Kidney glomerular epithelial cell (primary cell): ENCODE results near the gene ZC2HC1B.
"Not testable (repeated sequence)": the region's sequence is repeated elsewhere in the genome, so short reads cannot be mapped to it uniquely, and the experiment has no call there.

Experiments used
- DNase-seq: peaks from one replicate; lab custom pipeline; 2025; lab: John Stamatoyannopoulos, UW

The ZC2HC1B gene, protein sequence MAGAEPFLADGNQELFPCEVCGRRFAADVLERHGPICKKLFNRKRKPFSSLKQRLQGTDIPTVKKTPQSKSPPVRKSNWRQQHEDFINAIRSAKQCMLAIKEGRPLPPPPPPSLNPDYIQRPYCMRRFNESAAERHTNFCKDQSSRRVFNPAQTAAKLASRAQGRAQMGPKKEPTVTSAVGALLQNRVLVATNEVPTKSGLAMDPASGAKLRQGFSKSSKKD

DNA sequence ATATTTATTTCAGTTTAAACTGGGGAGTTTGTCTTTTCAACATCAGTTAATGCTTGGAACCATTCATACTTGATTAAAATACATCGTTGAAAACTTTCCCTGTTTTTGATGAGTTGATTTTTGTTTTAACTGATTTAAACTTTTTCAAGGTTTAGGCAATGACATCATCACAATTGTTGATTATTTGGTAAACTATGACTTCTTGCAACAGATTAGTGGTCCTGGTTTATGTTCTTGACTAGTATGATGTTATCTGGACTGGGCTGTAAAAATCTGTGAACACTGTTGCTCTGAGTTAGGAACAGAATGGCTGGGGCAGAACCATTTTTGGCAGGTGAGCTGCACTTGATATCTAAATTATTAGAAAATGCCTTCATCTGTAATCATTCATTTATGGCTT lies at the start of gene ZC2HC1B:
Gene ZC2HC1B, plus strand, starts transcription at position 241 of the 400 bp plus-strand sequence. Its CDS starts 66 bp downstream, at position 307.
- DNase-seq: no peak

DNA sequence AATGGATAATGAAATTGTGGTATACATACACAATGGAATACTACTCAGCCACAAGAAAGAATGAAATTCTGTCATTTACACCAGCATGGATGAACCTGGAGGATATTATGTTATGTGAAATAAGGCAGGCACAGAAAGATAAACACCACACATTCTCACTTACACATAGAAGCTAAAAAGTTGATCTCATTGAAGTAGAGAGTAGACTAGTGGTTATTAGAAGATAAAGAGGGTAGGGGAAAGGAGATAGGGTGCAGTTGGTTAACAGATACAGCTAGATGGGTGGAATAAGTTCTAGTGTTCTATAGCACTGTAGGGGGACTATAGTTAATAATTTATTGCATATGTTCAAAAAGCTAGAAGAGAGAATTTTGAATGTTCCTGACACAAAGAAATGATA lies 46.7 kb upstream of the ZC2HC1B start:
- no peak for DNase-seq

DNA sequence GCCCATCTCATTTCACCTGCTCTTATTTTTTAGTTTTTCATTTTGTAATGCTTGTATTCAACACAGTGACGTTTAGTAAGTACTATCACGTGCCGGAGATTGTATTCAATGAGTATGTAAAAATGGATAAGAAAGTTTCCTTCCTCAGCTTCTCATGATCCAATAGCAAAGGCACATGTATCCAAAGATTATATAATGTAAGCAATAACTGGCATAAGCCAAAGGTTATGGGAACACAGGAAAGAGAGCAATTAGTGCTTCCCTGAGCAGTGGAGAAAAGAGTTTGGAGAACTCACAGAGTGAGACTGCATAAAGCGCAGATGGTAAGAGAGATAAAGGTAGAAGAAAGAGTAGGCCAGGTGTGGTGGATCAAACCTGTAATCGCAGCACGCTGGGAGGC lies 42.9 kb upstream of the ZC2HC1B start:
- no peak for DNase-seq

DNA sequence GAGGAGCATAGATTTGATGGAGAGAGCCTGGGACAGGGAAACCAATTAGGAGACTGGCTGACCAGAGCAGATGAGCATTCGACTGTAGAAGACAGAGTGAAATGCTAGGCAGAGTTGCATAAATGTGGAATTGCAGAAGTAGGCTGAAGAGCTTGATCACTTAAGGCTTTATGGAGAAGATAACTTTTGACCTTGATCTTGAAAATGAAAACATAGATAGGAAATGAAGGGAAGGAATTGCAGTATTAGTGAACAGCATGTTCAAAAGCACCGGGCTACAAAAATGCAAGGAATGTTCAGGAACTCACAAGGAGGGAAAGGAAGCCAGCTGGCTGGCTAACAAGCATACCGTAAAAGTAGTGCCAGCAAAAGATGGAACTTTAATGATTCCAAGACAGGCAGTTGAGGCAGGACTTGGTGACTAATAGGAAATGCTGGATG lies 41.7 kb upstream of the ZC2HC1B start:
- peak; percentile 7 for DNase-seq

DNA sequence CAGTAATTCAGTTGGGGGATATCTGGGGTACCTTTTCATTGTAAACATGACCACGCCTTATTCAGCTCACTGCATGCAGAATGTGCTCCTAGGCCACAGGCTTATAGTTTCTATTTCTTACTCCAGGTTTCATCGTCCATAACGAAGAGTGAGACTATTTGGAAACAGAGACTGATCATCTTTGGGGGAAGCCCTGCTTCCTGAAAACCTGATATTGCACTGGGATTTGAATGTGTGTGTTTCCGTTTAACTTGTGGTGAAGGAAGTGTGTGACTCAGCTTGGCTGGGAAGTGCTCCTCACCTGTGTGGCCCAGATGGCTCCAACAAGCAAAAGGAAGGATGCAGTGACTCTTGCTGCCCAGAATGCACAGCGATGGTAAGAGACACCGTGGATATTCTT lies 40.7 kb upstream of the ZC2HC1B start:
- DNase-seq: no peak

DNA sequence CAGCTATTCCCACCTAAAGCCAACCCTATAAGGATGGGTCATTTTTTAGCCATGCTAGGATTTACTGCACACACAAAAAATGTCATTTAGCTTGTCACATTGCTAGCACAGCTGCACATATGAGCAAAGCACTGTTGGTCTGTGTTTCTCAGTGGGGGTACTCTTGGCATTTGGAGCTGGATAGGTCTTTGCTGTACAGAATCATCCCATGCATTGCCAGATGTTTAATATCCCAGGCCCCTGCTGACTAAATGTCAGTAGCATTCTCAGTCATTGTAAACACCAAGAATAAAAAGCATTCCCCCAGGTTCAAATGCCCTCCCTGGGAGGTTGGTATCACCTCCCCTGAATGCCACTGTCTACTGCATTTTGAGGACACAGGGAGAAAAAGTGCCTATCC lies 35.7 kb upstream of the ZC2HC1B start:
- DNase-seq: no peak

DNA sequence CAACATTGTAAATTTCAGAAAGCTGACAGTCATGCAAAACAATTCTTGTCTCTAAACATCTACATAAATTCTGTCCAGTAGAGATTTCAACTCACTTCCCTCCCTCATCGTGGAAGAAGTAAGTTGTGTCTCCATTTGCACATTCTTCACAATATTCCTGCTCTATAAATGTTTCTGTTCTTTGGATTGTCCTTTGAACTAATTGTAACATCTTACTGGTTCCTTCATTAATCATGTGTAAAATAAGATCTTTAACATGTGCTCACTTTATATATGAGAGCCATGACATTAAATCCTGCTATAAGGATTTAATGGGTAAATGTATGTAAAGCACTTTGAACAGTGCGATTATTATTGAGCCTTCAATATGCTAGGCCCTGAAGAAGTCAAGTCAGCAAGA lies 28.1 kb upstream of the ZC2HC1B start:
- DNase-seq: no peak

DNA sequence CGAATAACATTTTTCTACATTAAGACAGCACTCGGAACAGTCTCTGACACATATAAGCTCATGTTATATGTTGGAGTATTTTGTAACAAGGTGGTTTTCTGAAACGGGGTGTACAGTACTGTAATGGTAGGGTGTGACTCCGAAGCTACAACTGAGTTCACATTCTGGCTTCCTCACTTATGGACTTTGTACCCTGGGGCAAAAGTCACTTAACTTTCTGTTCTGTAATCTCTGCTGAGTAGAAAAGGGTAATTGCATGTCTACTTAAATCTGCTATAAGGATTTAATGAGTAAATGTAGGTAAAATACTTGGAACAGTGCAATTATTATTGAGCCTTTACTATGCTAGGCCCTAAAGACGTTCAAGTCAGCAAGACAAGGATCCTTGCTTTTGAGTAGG lies 25.9 kb upstream of the ZC2HC1B start:
- DNase-seq: no peak

DNA sequence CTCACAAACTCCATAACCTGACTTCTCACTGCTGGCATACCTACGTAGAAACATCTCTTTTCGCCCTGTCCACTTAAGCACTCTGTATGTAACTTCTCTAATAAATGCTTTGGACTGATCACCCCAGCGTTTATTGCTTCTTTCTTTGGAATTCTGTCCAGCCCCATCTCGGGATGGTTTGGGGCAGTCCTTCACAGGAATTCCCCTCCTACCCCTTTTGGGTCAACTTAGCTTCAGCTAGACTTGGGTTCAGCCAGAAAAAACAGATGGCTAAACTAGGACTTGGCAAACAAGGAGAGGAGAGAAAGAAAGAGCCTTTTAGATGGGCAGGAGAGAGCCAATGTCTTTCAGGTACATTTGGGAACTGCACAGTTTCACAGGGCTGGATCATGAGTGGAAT lies 25.1 kb upstream of the ZC2HC1B start:
- no peak for DNase-seq

DNA sequence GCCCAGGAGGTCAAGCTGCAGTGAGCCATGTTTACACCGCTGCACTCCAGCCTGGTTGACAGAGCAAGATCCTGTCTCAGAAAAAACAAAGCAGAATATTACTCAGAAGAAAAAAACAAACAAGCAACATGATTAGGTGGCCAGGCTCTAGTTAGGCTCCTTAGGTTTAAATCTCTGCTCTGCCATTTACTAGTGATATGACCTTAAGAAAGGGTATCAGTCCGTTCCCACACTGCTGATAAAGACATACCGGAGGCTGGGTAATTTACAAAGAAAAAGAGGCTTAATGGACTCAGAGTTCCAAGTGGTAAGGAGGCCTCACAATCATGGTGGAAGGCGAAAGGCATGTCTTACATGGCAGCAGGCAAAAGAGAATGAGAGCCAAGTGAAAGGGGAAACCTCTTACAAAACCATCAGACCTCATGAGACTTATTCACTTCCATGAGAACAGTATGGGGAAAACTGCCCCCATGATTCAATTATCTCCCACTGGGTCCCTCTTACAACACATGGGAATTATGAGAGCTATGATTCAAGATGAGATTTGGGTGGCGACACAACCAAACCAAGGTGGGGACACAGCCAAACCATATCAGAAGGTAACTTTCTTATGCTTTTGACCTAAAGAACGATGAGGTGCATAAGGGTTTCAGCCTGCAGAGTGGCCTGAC lies 23.5 kb upstream of the ZC2HC1B start:
- DNase-seq: no peak

DNA sequence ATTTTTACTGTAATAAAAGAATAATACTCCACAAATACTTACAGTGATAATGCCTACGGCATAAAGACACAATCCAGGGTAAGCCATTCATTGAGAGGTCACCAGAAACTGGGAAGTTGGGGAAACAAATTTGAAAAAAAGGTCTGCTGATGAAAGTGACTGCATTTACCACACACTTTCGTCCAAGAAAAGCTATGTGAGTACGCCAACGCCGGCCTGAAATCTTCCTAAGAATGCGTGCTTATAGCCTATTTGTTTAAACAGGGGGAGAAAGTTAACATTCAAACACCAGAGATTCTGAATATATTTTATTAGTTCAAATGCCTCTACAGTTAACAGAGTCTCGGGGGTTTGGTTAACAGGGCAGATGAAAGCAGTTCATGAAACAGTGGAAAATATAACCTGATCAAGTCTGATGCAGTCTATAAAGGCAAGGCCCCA lies 21.8 kb upstream of the ZC2HC1B start:
- DNase-seq: peak; percentile 53

DNA sequence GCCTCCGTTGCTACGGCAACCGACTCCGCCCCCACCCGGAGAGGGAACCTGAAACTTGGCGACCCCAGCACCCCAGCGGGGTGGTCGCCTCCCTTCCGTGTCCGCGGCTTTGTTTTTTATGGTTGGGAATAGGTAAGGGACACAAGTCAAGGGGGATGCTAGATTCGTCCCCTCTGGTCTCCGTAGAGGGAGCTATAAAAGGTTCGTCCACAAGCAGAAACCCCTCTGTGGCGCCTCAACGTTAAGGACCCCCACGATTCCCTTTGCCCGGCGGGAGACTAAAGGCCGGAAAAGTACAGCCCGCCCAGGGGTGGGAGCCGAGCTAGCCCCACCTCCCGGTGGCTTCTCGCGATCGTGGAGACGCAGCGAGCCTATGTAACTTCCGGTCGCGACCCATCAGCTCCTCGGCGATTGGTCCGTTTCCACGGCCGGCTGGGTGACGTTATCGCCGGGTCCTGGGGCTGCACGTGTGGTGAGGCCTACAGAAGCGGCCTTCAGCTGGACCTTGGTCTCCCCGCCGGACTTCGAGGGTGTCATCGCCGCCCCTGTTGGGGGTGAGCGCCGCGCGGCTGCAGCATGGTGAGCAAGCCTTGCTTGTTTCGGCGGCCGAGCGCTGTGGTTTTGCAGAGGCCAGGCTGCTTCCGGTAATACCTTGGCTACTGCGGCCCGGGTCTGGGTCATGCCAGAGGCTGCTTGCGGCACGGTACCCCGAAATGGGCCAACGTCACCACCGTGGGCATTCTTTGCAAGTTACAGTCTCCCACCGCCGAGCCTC lies 21.2 kb upstream of the ZC2HC1B start, which contains the start of gene LTV1:
Gene LTV1, plus strand, starts transcription at position 437 of the 775 bp plus-strand sequence. Its CDS starts 140 bp downstream, at position 577.
- DNase-seq: peak; percentile 91

DNA sequence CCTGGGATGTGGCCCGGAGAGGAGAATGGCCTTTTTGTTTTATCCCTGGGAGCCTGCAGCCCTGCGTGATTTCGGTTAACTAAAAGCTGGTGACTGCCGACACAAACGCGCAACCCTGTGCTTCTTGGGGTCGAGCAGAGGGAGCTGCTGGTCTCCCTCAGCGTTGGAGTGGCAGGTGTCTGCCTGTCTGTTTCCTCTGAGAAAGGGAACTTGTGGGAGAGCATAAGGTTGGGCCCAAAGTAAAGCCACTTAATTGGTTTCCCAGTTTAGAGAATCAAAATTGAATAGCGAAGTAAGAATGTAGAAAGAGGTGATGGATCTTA lies 20.6 kb upstream of the ZC2HC1B start:
- no peak for DNase-seq

DNA sequence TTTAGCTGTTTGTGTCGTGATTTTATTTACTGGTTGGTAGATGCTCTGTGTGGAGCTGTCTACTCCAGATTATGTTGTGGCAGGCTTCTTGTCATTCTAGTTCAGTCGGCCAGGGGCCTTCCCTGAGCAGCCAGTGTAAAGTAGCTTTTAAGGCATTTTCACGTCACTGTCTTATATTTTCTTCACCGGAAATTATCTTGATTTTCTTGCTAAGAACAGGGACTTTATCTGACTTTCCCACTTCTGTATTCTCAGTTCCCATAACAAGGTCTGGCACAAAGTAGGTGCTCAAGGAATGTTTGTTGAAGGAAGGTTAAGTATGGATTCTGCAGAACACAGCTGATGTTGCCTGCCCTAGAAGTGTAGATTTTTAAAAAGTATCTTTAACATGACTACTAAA lies 20.3 kb upstream of the ZC2HC1B start:
- DNase-seq: no peak

DNA sequence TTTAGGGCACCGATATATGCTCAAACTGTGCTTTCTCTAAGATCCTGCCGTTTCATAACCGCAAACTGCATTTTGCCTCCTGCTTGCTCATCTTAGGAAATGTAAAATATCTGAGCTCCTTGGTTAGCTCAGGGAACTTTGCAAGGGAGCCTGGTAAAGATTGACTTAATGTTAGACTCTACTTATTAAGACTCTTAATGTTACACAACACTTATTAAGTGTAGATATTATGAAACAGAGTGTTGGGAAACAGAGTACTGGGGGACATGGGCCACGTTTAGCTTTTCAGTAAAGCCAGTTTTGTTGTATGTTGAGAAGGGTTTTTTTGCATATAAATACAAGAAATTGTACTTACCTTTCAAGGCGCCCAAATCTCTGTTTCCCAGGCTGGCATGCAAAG lies 19.2 kb upstream of the ZC2HC1B start:
- no peak for DNase-seq

DNA sequence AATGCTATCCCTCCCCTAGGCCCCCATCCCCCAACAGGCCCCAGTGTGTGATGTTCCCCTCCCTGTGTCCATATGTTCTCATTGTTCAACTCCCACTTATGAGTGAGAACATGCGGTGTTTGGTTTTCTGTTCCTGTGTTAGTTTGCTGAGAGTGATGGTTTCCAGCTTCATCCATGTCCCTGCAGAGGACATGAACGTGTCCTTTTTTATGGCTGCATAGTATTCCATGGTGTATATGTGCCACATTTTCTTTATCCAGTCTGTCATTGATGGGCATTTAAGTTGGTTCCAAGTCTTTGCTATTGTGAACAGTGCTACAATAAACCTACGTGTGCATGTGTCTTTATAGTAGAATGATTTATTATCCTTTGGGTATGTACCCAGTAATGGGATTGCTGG lies 12.6 kb upstream of the ZC2HC1B start:
- DNase-seq: not testable (repeated sequence)

DNA sequence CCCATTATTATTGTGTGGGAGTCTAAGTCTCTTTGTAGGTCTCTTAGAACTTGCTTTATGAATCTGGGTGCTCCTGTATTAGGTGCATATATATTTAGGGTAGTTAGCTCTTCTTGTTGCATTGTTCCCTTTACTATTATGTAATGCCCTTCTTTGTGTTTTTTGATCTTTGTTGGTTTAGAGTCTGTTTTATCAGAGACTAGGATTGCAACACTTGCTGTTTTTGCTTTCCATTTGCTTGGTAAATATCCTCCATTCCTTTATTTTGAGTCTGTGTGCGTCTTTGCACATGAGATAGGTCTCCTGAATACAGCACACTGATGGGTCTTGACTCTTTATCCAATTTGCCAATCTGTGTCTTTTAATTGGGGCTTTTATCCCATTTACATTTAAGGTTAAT lies 9.2 kb upstream of the ZC2HC1B start:
- DNase-seq: not testable (repeated sequence)

DNA sequence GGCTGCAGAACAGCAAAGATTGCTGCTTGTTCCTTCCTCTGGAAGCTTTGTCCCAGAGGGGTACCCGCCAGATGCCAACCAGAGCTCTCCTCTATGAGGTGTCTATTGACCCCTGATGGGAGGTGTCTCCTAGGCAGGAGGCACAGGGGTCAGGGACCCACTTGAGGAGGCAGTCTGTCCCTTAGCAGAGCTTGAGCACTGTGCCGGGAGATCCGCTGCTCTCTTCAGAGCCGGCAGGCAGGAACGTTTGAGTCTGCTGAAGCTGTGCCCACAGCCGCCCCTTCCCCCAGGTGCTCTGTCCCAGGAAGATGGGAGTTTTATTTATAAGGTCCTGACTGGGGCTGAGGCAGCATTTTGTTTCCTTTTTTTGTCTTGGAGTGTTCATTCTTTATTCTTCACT lies 7.5 kb upstream of the ZC2HC1B start:
- DNase-seq: not testable (repeated sequence)

DNA sequence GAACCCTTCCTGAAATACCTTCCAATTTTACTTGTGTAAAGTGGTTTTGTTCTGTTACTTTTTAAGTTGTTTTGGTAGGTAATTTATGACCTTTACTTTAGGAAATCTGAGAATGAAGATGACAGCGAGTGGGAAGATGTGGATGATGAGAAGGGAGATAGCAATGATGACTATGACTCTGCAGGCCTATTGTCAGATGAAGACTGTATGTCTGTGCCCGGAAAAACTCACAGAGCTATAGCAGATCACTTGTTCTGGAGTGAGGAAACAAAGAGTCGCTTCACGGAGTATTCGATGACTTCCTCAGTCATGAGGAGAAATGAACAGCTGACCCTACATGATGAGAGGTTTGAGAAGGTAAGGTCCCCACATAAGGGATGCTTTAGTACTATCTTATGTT lies 6.6 kb upstream of the ZC2HC1B start:
- DNase-seq: no peak

DNA sequence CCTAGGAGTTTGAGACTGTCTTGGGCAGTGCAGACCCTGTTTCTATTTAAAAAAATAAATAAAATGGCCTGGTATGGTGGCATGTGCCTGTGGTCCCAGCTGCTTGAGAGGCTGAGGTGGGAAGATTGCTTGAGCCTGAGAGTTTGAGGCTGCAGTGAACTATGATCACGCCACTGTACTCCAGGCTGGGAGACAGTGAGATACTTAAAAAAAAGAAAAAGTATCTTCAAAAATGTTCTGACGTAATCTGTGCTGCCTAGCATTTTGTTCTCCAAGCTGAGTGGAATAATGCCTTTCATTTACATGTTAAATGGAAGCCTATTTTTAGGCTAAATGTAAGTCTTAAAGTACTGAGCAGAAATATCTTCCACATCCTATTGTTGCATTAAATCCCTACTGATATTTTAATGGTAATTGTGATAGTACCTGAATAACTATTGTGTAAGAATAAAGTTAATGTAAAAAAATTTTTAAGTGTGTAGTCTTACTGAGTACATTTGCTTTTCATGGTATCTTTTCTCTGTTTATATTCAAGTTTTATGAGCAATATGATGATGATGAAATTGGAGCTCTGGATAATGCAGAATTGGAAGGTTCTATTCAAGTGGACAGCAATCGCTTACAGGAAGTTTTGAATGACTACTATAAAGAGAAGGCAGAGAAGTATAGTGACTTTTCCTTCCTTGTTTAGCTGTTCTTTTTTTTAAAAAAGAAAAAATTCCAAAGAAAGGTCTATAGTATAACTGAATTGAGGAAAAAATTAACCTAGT lies 4.2 kb upstream of the ZC2HC1B start:
- no peak for DNase-seq

DNA sequence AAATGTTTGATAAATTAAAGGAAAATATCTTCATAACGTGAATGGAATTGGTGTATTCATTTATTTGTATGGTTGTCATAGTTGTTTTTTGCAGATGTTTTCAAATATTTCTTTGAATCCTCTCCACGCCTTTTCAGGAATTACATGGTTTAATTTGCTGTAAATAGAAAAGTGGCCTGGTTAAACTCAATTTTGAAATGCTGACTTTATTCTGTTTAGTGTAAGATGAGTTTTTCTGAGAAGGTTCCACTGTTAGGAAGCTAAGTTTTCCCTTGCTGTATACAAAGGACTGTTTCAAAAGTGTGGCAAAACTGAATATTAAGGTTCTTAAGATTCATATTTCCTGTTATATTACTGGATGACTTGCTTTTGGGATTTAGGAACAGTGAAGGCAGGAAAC lies 503 bp upstream of the ZC2HC1B start:
- no peak for DNase-seq

DNA sequence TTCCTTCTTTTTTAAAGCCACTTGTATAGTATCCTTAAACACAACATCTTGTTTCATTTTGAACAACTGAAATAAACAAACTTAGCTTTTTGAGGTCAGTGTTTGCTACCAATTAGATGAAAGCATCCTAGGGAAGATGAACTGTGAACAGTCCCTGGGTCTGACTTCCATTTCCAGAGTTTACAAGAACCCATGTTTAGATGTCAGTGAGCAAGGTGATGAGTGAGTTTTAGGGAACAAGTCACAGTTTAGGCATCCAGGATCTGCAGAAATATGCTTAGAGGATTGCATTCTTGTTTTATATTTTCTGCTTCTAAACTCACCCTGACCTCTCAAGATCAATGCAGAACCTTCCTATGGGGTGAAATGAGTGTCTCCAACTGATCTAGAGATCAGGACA lies 3.0 kb downstream of the ZC2HC1B start:
- DNase-seq: no peak
